ENCODE data around the gene TRAF7.
A peak's percentile ranks its signal among the peaks of the same experiment; 100 is the strongest.

The TRAF7 gene

GRCh38 chr16:2166263-2167067 lies 10.9 kb downstream of the TRAF7 start:
- no peak for DNase-seq

GRCh38 chr16:2167068-2167638 lies 11.6 kb downstream of the TRAF7 start:
- DNase-seq, result no peak

DNA sequence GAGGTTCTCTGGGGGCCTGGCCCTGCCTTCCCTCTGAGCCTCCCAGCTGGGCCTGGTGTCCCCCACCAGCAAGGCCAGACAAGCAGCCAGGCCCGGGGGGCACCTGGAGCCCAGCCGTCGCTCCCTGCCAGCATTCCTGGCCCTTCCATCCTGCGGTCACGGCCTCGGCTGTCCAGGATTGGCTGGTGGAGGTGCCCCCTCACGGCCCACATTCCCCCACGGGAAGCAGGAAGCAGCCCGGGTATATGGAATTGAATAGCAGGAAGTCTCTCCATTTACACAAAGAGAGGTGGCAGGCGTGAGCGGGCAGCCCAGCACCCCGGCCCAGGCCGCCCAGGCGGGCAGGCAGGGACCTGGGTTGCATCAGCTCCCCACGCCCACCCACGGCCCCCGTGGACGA lies 14.5 kb downstream of the TRAF7 start:
- no peak for DNase-seq

DNA sequence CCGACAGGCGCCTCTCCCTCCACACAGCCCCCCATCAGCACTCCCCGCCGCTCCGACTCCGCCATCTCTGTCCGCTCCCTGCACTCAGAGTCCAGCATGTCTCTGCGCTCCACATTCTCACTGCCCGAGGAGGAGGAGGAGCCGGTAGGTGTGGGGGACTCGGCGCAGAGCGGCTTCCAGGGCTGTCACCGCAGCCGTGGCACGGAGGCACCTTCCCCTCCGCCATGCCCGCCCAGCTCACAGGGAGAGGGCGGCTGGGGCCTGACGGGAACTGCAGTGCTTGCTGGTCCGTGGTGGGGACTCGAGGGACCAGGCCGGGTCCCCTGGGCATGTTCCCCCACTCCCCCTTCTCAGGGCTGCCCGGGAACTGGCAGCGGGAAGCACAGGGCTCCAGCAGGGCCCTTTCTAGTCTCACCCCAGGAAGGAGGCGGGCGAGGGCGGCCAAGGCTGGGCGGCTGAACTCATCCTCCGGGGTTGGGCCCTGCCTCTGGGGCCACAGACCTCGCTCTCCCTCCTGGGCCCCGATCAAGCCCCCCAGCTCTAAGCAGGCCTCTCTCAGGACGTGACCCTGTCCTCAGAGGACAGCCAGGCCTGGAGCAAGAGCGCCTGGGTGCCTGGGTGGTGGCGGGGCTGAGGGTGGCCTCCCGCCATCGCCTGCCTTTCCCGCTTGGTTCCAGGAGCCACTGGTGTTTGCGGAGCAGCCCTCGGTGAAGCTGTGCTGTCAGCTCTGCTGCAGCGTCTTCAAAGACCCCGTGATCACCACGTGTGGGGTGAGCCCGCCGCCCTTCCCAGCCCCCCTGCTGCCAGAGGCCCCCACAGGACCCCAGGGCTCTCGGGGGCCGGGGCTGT lies 15.2 kb downstream of the TRAF7 start:
- DNase-seq, result no peak

DNA sequence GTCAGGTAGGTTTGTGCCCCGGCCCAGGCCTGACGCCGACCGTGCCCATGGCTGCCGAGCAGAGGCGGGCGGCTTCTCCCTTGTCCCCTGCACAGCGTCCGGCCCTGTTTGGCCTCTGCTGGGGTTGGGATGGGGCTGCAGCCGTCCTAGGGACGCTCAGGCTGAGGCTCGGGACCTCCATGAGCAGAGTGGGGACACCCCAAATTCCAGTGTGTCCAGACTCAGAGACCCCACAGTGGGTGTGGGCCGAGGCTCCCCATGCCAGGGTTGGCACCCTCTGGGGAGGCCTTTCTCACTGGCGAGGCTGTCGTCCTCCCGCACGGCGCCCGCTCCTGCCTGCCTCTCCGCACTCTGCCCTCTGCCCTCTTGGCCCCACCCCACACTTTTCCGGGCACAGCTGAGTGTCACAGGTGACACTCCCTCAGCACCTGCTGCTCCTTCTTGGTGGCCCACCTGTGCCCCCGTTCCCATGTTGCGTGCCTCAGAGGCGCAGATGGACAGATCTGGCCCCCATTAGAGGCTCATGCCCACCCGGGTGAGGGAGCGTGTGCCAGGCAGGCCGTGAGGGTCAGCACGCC lies 16.1 kb downstream of the TRAF7 start:
- no peak for DNase-seq

GRCh38 chr16:2172688-2173335 lies 17.2 kb downstream of the TRAF7 start:
- no peak for DNase-seq

DNA sequence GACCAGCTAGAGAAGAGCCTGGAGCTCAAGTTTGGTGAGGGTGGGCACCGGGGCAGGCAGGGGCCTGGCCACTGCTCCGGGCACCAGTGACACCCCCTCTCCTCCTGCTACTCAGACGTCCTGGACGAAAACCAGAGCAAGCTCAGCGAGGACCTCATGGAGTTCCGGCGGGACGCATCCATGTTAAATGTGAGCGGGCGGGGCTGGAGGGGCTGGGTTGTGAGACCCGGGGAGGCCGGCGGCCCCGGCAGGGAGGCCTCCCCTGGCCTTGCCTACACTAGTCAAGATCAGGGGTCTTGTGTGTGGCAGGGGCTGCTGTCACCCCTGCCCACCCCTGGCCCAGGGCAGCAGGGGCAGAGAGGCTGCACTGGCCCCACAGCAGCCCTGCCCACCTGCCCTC lies 17.8 kb downstream of the TRAF7 start:
- no peak for DNase-seq

- DNase-seq, result no peak
Measured at GRCh38 chr16:2173916-2174315, 18.3 kb downstream of the TRAF7 start.

DNA sequence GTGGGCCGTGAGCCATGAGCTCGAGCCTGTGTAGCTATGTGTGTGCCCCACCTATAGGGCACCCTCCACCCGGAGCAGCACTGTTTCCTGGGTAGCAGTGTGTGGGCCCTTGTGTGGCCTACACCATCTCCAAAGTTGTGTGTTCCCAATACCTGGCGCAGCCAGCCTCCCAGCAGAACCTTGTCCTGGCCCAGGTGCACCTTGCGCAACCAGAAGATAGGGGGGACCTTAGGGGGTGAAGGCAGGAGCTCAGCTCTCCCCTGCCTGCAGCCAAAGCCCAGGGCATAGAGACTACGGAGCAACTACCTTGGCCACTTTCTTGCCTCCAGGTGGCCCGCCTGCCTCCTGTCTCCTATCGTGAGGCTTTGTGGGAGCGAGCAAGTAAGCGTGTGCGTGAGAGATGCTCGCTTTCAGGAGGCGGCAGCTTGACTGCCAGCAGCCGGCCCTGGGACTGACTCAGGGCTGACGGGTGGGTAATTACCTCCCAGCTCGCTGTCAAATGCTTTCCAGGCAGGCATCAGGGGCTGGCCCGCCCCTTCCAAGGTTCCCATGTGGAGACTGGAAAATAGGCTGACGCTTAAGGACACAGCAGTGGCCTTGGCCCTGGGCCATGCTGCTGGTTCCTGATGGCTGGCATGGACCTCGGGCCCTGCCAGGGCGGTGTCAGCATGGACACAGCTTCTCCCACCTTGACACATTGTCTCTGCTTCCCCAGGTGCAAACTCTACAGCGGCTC lies 19.0 kb downstream of the TRAF7 start:
- no peak for DNase-seq

GRCh38 chr16:2175454-2175853 lies 19.9 kb downstream of the TRAF7 start:
- no peak for DNase-seq

- DNase-seq, result no peak
Measured at GRCh38 chr16:2176047-2176446, 20.5 kb downstream of the TRAF7 start.

DNA sequence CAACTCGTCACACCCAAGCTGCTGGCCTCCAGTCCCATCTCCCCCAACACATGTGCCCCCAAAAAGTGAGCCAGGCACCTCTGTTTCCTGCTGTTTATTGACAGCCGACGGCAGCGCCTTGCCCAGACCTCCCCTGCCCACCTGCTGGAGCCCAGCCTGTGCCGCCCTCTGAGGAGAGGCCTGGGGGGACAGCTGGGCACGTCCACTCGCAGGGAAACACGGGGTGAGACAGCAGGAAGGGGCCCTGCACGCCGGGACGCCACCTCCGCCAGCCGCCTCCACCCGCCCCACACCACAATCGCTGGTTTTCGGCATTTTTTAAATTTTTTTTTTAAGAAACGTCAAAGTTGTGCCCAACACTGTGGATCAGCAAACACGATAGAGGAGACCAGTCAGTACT lies 21.5 kb downstream of the TRAF7 start:
- no peak for DNase-seq

- no peak for DNase-seq
Measured at GRCh38 chr16:2177561-2177960, 22.0 kb downstream of the TRAF7 start.

DNA sequence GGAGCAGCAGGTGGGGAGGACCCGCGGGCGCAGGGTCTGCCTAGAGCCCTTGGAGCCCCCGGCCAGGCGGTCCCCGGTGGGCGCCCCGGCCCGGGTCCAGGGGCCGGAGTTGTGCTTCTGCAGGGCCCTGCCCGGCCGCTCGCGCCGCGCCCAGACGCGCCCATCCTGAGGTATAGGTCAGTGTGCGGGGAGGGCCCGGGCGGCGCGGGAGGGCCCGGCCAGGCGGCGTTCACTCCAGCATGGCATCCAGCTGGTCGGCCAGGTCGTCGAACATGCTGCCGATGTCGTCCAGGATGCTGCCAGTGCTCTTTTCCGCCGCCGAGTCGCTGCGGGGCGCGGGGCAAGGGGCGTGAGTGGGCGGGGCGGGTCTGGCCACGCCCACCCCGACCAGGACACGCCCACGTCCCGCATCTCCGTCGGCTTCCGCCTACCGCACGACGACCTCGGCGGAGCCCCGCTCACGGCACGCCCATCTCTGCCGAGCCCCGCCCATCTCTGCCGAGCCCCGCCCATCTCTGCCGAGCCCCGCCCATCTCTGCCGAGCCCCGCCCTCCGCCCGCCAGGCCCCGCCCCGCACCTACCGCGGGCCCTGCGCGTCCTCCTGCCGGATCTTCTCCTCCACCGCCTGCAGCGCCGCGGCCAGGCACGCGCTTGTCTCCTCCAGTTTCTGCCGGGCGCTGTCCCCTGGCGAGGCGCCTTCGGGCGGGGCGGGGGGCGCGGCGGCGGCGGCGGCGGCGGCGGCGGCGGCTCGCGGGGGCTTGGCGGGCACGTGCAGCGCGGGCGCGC lies 22.9 kb downstream of the TRAF7 start:
- no peak for DNase-seq

- DNase-seq, result no peak
Measured at GRCh38 chr16:2179107-2179501, 23.5 kb downstream of the TRAF7 start.

GRCh38 chr16:2179576-2179975 lies 24.0 kb downstream of the TRAF7 start:
- no peak for DNase-seq

- no peak for DNase-seq
Measured at GRCh38 chr16:2180461-2180860, 24.9 kb downstream of the TRAF7 start.

- peak; percentile 47 for DNase-seq
Measured at GRCh38 chr16:2180962-2181923, 25.7 kb downstream of the TRAF7 start.

- DNase-seq, result no peak
Measured at GRCh38 chr16:2181952-2182351, 26.4 kb downstream of the TRAF7 start.

DNA sequence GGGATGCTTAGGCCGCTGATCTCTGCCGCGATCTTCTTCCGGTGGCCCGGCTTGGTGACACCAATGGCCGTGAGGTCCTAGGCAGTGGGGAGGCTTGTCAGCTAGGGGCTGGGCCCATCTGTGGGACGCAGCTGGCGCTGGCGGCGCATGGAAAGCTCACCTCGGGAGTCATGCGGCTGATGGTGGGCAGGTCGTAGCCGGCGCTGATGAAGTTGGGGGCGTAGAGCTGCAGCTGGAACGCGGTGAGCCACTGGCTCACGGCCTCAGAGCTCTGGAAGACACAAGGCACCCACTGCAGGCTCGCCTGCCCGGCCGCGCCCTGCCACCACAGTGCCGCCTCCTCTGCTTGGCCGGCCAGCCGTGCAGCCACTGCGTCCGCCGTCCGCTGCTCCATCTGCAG lies 28.1 kb downstream of the TRAF7 start:
- DNase-seq, result no peak

All from NCI-H82 (cell line).